Tracheal epithelial cell (primary cell): ENCODE measurements around the gene EIF3B. TPM values are rescaled to one million over a fixed set of nuclear protein-coding genes. Genes with fewer than 3 reads are reported as not detected.

Experiments used
- total RNA-seq: library from RNA; depleted of rRNA; stranded (reverse); fragments of >200 nt; gene quantifications from 2 replicates; pipeline ENCODE4 v1.2.1, GENCODE V29; 2014

EIF3B gene
- 254 and 325 TPM in 2 replicates for total RNA-seq

GRCh38 chr7:2354186-2354938 is at the start of gene EIF3B:
TSS of gene EIF3B (plus strand) at chr7:2354827. CDS start at chr7:2354922, 95 bp downstream.

DNA sequence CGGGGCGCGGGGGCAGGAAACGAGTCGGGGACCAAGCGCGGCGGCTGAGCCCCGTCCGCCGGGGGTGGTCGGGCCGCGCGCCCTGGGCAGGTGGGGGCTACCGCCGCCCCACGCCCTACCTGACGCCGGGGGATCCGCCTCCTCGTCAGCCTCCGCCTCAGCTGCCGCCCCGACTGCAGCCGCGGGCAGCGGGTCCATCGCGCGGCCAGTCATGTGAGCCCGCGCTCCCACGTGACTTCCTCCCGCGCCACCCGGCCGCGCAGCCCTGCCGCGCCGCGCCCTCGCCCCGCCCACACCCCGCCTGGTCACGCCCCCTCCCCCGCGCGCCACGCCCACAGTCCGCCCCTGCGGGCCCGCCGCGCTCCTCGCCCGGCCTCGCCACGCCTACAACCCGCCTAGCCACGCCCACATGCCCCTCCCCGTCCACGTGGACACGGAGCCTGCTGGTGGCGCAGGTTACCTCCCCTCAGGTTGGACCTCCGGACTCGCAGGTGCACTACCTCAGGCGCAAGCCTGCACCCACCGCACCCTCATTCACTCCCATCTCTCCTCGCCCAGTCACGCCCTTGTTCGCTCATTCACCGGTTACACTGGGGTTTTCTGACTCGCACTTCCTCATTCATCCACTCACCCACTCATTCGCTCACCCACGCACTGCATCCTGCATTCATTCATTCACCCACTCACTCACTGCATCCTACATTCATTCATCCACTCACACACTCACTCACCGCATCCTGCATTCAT is 40.2 kb upstream of the EIF3B start, which contains the start of gene SNX8:
Gene SNX8, minus strand, starts transcription at position 233 of the 747 bp plus-strand sequence. Its CDS starts 20 bp downstream, at position 213.

GRCh38 chr7:2403014-2403717 is 48.5 kb downstream of the EIF3B start, which contains the start of gene CHST12:
TSS of gene CHST12 (plus strand) at chr7:2403611. CDS start at chr7:2432640, 29,029 bp downstream.

Other genes with a start within 250 kb of the EIF3B start
- gene MAD1L1, start 121.9 kb upstream of the EIF3B start, total RNA-seq = 70.1 and 92.8 TPM in 2 replicates
- 16.9 and 17.3 TPM in 2 replicates for gene MRM2, start 112.6 kb upstream of the EIF3B start, total RNA-seq
- 9.0 and 13.5 TPM in 2 replicates for gene NUDT1, start 112.6 kb upstream of the EIF3B start, total RNA-seq
- gene SNX8, start 40.4 kb upstream of the EIF3B start, total RNA-seq = 7.5 and 8.4 TPM in 2 replicates
- gene CHST12, start 48.8 kb downstream of the EIF3B start, total RNA-seq = 0.43 and 1.7 TPM in 2 replicates
- not detected in 2 replicates for gene GRIFIN, start 121.6 kb downstream of the EIF3B start, total RNA-seq
- gene LFNG, start 164.9 kb downstream of the EIF3B start, total RNA-seq = 2.1 and 18.6 TPM in 2 replicates
- gene BRAT1, start 200.7 kb downstream of the EIF3B start, total RNA-seq = 23.4 and 34.7 TPM in 2 replicates
- 5.8 and 7.2 TPM in 2 replicates for gene IQCE, start 204.2 kb downstream of the EIF3B start, total RNA-seq